ENCODE data around the gene QRICH2. TPM values are rescaled to one million over a fixed set of nuclear protein-coding genes. Genes with fewer than 3 reads are reported as not detected.

The QRICH2 gene
- total RNA-seq, 4 donors from 2014 or later: 1.2 to 1.8 (median 1.6) TPM

GRCh38 chr17:76337413-76337777, 29.3 kb upstream of the QRICH2 start:
- TF ChIP-seq, protein P1, sequence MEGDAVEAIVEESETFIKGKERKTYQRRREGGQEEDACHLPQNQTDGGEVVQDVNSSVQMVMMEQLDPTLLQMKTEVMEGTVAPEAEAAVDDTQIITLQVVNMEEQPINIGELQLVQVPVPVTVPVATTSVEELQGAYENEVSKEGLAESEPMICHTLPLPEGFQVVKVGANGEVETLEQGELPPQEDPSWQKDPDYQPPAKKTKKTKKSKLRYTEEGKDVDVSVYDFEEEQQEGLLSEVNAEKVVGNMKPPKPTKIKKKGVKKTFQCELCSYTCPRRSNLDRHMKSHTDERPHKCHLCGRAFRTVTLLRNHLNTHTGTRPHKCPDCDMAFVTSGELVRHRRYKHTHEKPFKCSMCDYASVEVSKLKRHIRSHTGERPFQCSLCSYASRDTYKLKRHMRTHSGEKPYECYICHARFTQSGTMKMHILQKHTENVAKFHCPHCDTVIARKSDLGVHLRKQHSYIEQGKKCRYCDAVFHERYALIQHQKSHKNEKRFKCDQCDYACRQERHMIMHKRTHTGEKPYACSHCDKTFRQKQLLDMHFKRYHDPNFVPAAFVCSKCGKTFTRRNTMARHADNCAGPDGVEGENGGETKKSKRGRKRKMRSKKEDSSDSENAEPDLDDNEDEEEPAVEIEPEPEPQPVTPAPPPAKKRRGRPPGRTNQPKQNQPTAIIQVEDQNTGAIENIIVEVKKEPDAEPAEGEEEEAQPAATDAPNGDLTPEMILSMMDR (IDR thresholded peaks at IDR 0.05): no peak
- ATAC-seq (ENCODE audit: low FRiP score) (no peak), DNase-seq (ENCODE audit: low spot score) (no peak)

GRCh38 chr17:76336756-76337412, 28.8 kb upstream of the QRICH2 start:
- TF ChIP-seq, protein P1 (IDR thresholded peaks at IDR 0.05): no peak
- ATAC-seq (ENCODE audit: low FRiP score) (no peak), DNase-seq (ENCODE audit: low spot score) (no peak)

GRCh38 chr17:76335716-76336381, 27.8 kb upstream of the QRICH2 start:
- no peak for ATAC-seq (ENCODE audit: low FRiP score)
- no peak for DNase-seq (ENCODE audit: low spot score)
- TF ChIP-seq, protein P1 (IDR thresholded peaks at IDR 0.05): no peak

- TF ChIP-seq, protein P1 (IDR thresholded peaks at IDR 0.05): no peak
- ATAC-seq (ENCODE audit: low FRiP score): no peak
- DNase-seq (ENCODE audit: low spot score): no peak
Observed at GRCh38 chr17:76333673-76334505, 25.8 kb upstream of the QRICH2 start.

DNA sequence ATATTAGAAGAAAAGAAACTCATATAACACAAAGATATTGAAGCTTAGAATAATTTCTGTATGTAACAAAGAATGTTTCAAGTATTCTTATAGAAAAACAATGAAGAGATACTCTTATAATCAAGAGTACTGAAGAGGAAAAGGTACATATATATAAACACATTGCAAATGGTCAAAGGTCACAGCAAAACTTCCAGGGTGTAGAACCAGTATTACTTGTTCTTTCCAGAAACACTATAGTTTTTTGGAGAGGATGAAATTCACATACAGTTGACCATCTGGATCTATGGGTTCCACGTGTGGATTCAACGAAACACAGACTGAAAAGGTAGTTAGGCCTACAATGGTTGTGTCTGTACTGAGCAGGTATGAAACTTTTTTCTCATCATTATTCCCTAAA, 23.0 kb upstream of the QRICH2 start:
- no peak for ATAC-seq (ENCODE audit: low FRiP score)
- TF ChIP-seq, protein P1 (IDR thresholded peaks at IDR 0.05): no peak
- DNase-seq (ENCODE audit: low spot score): no peak

DNA sequence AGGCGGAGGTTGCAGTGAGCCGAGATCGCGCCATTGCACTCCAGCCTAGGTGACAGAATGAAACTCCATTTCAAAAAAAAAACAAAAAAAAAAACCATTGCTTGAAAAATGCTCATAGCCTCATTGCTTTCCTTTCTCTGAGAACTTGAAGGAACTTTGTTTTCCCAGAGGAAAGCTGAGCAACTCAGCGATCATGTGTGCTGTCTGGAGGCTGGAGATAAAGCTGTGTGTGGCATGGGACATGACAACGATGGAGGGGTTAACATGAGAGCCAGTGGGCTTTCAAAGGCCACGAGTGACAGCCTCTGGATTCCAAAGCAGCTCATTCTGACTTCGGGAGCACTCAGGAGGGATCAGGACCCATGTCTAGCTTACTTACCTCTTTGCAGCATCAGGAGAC, 21.6 kb upstream of the QRICH2 start:
- DNase-seq (ENCODE audit: low spot score): no peak
- TF ChIP-seq, protein P1 (IDR thresholded peaks at IDR 0.05): no peak
- ATAC-seq (ENCODE audit: low FRiP score): no peak

All from omental fat pad (tissue), 4 donors.